GM10248 (cell line): ENCODE measurements around the gene CHTF18.

Experiments used
- CTCF ChIA-PET: fragments of 300-600 bp; sonication (Branson Sonifier 250); formaldehyde crosslinking; extraction: SDS; loops from one replicate; lab custom pipeline; 2021; ENCODE audit warnings: antibody characterized with exemption; lab: Yijun Ruan, JAX
- POLR2A ChIA-PET: fragments of 350-650 bp; sonication (Branson Sonifier 250); formaldehyde crosslinking; extraction: SDS; loops from one replicate; lab custom pipeline; 2020; ENCODE audit warnings: antibody characterized with exemption; lab: Yijun Ruan, JAX
- DNase-seq: peaks from one replicate; pipeline ENCODE4 v3.0.0; 2012; ENCODE audit errors: extremely low spot score
- TF ChIP-seq, protein P1 (sequence below): IDR thresholded peaks from 2 replicates; pipeline ENCODE4 v1.5.1; 2012; ENCODE audit warnings: mild to moderate bottlenecking, low read depth; ENCODE audit errors: extremely low read depth, missing control alignments, control extremely low read depth

CHTF18 gene

DNA sequence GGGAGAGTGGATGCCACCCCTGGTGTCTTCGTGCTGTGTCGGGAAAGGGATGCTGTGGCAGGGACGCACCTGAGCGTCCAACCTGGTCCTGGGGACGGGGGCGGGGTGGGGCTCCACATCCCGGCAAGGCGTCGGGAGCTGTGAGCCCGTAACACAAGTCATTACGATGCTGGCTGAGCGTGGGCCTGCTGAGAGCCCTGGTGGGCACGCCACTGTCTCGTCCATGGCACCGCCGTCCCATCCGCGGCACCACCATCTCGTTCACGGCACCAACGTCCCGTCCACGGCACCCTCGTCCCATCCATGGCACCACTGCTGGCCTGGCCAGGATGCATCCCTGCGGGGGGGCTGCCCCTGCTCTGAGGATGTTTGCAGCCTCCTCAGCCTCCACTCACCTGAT is 36.2 kb downstream of the CHTF18 start:
- DNase-seq = no peak
- POLR2A ChIA-PET = no interaction called here
- CTCF ChIA-PET = no interaction called here
- TF ChIP-seq, protein P1, sequence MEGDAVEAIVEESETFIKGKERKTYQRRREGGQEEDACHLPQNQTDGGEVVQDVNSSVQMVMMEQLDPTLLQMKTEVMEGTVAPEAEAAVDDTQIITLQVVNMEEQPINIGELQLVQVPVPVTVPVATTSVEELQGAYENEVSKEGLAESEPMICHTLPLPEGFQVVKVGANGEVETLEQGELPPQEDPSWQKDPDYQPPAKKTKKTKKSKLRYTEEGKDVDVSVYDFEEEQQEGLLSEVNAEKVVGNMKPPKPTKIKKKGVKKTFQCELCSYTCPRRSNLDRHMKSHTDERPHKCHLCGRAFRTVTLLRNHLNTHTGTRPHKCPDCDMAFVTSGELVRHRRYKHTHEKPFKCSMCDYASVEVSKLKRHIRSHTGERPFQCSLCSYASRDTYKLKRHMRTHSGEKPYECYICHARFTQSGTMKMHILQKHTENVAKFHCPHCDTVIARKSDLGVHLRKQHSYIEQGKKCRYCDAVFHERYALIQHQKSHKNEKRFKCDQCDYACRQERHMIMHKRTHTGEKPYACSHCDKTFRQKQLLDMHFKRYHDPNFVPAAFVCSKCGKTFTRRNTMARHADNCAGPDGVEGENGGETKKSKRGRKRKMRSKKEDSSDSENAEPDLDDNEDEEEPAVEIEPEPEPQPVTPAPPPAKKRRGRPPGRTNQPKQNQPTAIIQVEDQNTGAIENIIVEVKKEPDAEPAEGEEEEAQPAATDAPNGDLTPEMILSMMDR = no peak

DNA sequence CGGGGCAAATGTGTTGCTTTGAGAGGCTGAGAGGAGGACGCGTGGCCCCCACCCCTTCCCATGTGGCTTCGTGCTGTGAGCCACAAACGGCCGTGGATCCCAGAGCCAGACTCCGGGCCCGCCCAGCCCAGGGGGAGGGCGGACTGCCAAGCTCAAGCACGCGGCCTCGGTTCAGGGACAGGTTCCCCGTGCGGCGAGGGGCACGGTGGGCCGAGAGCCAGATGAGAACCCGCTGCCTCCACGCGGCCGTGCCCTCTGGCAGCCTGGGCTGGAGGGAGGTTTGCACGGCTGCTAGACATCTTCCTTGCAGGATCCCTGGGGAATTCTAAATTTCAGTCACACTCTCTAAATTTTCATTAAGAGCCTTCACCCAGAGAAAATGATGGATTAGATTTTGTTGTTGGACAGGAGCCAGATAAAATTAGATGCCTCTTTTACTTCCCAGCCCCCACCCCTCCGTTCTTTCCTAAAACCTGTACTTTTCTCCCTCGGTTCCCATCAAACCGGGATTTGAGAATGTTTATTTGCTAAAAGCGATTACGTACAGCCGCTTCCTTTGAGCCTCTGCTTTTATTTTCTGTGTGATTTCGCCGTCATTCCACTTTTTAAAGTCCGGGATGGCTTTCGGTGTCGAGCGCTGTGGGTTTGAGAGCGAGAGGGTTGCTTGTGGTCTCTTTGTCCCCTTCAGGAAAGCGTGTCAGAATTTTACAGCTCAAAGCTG is 37.1 kb downstream of the CHTF18 start:
- CTCF ChIA-PET = no interaction called here
- DNase-seq = no peak
- TF ChIP-seq, protein P1 = no peak
- POLR2A ChIA-PET = no interaction called here

DNA sequence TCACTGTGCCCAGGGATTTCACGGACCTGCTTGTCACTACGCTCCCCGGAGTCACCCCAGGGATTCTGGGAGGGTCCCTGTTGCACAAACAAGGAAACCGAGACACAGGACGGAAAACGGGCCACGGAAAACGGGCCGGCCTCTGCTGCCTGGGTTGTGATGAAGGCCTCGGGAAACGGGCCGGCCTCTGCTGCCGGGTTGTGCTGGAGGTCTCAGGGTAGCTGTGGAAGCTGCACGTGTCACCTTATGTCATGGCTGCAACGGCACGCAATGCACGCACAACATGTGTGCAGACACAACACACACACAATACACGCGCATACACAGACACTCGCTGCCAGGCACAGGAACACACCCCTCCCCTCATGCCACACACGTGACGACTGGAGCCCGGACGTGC is 39.1 kb downstream of the CHTF18 start:
- ChIA-PET CTCF (no interaction called here), POLR2A (no interaction called here)
- TF ChIP-seq, protein P1 = no peak
- no peak for DNase-seq

DNA sequence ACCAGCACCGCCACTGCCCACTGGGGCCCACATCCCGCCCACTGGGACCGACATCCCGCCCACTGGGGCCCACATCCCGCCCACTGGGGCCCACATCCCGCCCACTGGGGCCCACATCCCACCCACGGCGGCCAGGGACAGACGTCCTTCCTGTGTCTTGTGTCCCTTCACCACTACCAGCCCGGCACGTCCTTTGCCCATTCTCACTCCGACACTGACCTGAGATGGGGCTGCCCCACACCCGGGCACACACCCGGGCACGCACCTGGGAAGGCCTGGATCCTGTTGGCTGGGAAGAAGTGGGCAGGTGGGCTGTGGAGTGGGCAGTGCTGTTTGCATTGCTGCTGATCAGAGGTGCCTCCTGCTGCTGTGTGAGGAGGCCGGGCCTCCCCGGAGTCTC is 40.5 kb downstream of the CHTF18 start:
- ChIA-PET CTCF (no interaction called here), POLR2A (no interaction called here)
- no peak for DNase-seq
- TF ChIP-seq, protein P1 = no peak

DNA sequence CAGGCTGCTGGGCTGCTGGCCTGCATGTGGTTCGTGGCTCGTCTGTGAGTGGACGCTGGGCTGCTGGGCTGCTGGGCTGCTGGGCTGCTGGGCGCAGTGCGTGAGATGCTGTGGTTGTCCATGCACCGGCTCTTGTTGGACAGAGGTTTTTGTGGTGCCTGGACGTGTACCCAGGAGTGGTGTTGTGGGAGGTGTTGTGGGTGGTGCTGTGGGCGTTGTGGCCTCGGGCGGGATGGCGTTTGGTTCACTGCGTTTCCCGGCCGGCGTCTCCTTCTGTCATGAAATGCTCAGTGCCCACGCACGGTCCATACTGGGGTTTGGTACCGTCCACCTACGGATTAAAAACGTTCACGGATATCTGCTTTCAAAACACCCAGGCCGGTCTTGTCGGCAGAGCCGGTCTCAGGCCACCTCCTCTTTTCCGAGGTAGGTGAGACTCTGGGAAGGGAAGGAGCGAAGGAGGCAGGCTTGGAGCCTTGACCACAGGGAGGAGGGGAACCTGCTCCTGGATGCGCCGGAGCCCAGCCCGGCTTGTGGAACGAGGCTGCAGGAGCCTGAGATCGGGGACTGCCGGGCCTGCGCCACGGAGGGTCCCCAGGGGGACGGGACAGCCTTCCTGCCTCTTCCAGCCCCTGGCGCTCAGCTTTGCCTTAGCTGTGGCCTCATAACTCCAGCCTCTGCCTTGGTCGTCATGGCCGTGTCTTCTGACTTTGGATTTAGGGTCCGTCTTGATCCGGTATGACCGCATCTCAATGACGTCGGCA is 41.9 kb downstream of the CHTF18 start:
- ChIA-PET CTCF (no interaction called here), POLR2A (no interaction called here)
- DNase-seq = no peak
- TF ChIP-seq, protein P1 = no peak

DNA sequence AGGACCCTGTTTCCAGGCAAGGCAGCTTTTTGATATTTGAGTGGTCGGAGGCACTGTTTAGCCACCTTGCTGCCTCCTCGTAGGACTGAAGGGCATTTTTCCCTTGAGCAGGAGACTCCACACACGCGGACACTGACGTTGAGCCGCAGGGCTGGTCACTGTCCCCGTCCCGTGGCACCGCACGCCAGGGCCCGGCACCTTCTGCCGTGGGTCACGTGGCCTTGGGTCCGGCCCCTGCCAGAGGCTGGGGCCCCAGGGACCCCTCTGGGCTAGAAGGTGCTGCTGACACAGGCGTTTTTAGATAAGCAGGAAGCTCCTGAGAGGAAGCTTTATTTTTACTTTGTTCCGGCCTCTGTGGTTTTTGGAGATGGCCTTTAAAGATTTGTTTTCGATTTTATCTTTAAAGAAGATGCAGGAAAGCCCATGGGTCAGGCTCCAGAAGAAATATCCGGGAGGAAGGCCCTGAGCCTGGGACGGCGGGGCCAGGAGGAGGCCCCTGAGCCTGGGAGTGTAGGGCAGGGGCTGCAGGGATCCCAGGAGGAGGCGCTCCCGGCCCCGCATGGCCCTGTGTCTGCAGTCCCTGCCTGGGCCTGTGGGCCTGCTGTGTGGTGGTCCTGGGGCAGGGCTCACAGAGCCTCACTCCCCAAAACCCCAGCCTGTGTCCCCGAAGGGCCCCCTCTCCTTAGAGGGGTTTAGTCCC is 42.6 kb downstream of the CHTF18 start:
- CTCF ChIA-PET = no interaction called here
- no peak for DNase-seq
- POLR2A ChIA-PET = no interaction called here
- TF ChIP-seq, protein P1 = no peak
